Measurements from ENCODE around the gene SZRD1.

SZRD1 gene

GRCh38 chr1:16397120-16397519 lies 30.1 kb downstream of the SZRD1 start:
- no peak for DNase-seq (ENCODE audit: low read depth)

GRCh38 chr1:16398371-16398953 lies 31.4 kb downstream of the SZRD1 start:
- no peak for DNase-seq (ENCODE audit: low read depth)

GRCh38 chr1:16402742-16403141 lies 35.7 kb downstream of the SZRD1 start:
- DNase-seq (ENCODE audit: low read depth): no peak

GRCh38 chr1:16405441-16405840 lies 38.4 kb downstream of the SZRD1 start:
- DNase-seq (ENCODE audit: low read depth): no peak

- no peak for DNase-seq (ENCODE audit: low read depth)
Observed at GRCh38 chr1:16406868-16407267, 39.8 kb downstream of the SZRD1 start.

- no peak for DNase-seq (ENCODE audit: low read depth)
Observed at GRCh38 chr1:16409536-16410152, 42.6 kb downstream of the SZRD1 start.

GRCh38 chr1:16410803-16411202 lies 43.8 kb downstream of the SZRD1 start:
- no peak for DNase-seq (ENCODE audit: low read depth)

GRCh38 chr1:16413191-16413590 lies 46.1 kb downstream of the SZRD1 start:
- DNase-seq (ENCODE audit: low read depth): no peak

- no peak for DNase-seq (ENCODE audit: low read depth)
Observed at GRCh38 chr1:16418823-16419425, 51.9 kb downstream of the SZRD1 start.

- peak; percentile 30 for DNase-seq (ENCODE audit: low read depth)
Observed at GRCh38 chr1:16420424-16421118, 53.5 kb downstream of the SZRD1 start.

- DNase-seq (ENCODE audit: low read depth): no peak
Observed at GRCh38 chr1:16421201-16421600, 54.2 kb downstream of the SZRD1 start.

GRCh38 chr1:16422041-16422440 lies 55.0 kb downstream of the SZRD1 start:
- DNase-seq (ENCODE audit: low read depth): no peak

- no peak for DNase-seq (ENCODE audit: low read depth)
Observed at GRCh38 chr1:16425125-16426025, 58.3 kb downstream of the SZRD1 start.

- DNase-seq (ENCODE audit: low read depth): no peak
Observed at GRCh38 chr1:16430606-16431005, 63.6 kb downstream of the SZRD1 start.

GRCh38 chr1:16433030-16433429 lies 66.0 kb downstream of the SZRD1 start:
- DNase-seq (ENCODE audit: low read depth): no peak

- no peak for DNase-seq (ENCODE audit: low read depth)
Observed at GRCh38 chr1:16434007-16434406, 67.0 kb downstream of the SZRD1 start.

- DNase-seq (ENCODE audit: low read depth): no peak
Observed at GRCh38 chr1:16434501-16434900, 67.5 kb downstream of the SZRD1 start.

- DNase-seq (ENCODE audit: low read depth): no peak
Observed at GRCh38 chr1:16436946-16437474, 70.0 kb downstream of the SZRD1 start, which contains the start of gene SPATA21. SPATA21 (minus strand) TSS chr1:16437424; CDS start chr1:16431371, 6,053 bp downstream.

- no peak for DNase-seq (ENCODE audit: low read depth)
Observed at GRCh38 chr1:16438516-16438915, 71.5 kb downstream of the SZRD1 start.

GRCh38 chr1:16438924-16439323 lies 71.9 kb downstream of the SZRD1 start:
- no peak for DNase-seq (ENCODE audit: low read depth)

GRCh38 chr1:16440131-16440469 lies 73.1 kb downstream of the SZRD1 start:
- no peak for DNase-seq (ENCODE audit: low read depth)
